HG02798 (cell line): ENCODE measurements around the gene MLH1.
A peak's percentile ranks its signal among the peaks of the same experiment; 100 is the strongest.
"Not testable (repeated sequence)": the region's sequence is repeated elsewhere in the genome, so short reads cannot be mapped to it uniquely, and the experiment has no call there.

Source experiments
- ATAC-seq: cut with Tn5 transposase; IDR thresholded peaks from one replicate; pipeline ENCODE4 v1.9.1; 2021; ENCODE audit warnings: mild to moderate bottlenecking; ENCODE audit not compliant: unreplicated experiment, poor library complexity

Gene MLH1

DNA sequence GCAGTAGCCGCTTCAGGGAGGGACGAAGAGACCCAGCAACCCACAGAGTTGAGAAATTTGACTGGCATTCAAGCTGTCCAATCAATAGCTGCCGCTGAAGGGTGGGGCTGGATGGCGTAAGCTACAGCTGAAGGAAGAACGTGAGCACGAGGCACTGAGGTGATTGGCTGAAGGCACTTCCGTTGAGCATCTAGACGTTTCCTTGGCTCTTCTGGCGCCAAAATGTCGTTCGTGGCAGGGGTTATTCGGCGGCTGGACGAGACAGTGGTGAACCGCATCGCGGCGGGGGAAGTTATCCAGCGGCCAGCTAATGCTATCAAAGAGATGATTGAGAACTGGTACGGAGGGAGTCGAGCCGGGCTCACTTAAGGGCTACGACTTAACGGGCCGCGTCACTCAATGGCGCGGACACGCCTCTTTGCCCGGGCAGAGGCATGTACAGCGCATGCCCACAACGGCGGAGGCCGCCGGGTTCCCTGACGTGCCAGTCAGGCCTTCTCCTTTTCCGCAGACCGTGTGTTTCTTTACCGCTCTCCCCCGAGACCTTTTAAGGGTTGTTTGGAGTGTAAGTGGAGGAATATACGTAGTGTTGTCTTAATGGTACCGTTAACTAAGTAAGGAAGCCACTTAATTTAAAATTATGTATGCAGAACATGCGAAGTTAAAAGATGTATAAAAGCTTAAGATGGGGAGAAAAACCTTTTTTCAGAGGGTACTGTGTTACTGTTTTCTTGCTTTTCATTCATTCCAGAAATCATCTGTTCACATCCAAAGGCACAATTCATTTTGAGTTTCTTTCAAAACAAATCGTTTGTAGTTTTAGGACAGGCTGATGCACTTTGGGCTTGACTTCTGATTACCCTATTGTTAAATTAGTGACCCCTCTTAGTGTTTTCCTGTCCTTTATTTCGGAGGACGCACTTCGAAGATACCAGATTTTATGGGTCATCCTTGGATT, at the start of gene MLH1:
Gene MLH1, plus strand, starts transcription at position 193 of the 958 bp plus-strand sequence. Its CDS starts 30 bp downstream, at position 223.
- ATAC-seq: peak; percentile 92

DNA sequence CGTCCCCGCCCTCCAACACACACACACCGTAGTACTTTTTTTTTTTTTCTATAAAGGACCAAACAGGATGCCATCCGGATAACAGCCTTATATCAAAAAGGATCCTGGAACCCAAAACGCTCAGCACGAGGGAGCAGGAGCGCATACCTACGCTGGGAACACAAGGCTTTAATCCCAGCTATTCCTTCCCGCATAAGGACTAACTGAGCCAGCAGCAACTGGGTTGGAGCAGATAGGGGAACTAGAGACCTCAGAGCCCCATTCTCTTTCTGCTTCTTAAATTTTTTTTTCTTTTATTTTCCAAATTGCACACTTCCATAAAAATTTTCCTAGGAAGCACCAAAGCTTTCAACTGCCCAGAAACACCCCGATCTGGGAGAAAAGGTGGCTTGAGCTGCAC, 49.7 kb upstream of the MLH1 start:
- ATAC-seq: no peak

DNA sequence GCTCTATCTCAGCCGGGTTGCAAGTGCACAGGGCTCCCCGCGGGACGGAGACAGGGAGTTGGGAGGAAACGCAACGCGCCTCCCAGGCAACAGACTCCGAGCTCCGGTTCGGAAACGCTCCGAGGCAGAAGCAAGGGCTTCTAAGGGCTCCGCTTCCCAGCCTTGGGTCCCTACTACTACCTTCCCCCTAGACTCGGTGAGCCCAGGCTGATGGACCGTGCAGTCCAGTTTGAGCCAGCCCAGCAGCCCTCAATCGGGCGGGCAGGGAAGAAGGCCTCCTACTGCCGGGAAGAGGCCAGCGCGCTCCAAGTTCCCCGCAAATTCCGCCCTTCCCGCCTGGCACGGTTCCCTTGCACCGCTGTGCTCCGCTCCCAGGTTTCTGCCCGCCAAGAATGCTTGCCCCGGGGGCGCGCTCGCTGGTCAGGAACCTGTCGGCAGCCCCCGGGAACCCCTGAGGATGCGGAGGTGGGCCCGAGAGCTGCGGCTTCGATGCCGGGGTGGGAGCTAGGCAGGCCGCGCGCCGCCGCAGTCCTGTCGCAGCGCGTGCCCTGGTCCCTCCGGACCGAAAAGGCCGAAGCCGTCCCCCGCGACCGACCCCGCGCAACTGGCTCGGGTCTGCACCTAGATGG, 49.2 kb upstream of the MLH1 start:
- peak; percentile 57 for ATAC-seq

DNA sequence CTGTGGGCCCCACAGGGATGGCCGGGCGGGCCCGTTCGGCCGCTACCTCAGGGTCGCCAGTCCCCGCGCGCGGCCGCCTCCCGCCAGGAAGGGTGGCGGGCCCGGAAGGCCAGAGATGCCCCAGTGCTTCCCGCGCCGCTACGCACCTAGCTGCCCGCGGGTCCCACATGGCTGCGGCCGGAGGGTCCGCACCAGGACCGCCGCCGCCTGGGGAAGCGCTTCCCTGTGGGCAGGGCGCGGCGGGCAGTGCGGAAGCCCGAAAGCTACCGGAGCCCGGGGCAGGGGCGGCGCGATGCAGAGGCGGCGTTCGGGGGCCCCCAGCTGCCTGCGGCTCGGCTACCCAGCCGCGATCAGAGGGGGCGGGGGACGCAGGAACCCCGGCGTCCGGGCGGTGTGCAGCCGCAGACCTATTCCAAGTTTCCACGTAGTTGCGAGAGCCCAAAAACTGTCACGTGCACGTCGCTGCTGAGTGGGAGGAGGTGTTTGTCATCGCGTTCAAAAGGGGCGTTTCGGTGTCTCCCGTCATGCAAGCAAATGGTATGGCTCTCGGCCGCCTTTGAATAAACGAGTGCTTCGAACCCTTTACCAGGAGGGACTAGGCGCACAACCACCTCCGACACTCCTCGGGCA, 48.6 kb upstream of the MLH1 start, which contains the start of gene TRANK1:
Gene TRANK1, minus strand, starts transcription at position 414 of the 630 bp plus-strand sequence. Its CDS starts 245 bp downstream, at position 169.
- peak; percentile 68 for ATAC-seq

DNA sequence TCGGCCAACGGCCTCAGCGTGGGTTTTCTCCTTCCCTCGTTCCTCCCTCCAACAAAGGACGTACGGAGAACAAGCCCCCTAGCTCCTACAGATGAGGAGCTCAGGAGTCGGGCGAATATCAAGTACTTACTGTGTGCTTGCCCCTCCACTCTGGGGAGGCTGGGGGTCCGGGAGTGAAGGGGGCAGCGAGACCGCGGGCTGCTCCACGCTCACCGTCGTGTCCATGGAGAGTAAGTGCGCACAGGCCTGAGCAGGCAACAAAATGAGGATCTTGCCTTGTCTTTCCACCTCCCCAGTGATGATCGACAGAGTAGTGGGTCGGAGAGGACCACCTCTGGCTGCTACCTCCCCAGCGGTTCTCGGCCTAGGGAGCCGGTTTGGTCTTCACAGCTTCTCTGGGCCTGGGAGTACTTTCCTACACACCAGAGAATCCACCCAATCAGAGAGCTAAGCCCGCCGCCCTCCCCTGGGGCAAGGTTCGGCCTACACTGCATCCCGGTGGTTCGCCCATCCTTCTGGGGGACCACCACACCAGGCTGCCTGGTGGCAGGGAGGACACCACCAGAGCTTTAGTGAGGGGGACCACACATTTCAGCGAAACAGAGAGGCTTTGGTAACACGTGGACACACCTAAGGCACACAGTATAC, 47.9 kb upstream of the MLH1 start:
- no peak for ATAC-seq

DNA sequence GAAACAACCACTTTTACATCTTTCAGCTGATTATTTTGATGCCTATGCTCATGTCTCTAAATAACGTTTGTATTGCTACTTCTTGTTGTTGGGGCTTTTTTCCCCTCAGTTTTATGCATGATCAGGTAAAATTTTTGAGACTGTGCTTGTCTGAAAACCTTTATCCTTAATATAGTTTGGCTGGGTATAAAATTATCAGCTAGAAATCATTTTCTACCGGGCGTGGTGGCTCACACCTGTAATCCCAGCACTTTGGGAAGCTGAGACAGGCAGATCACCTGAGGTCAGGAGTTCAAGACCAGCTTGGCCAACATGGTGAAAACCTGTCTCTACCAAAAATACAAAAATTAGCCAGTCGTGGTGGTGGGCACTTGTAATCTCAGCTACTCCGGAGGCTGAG, 45.5 kb upstream of the MLH1 start:
- not testable (repeated sequence) for ATAC-seq

DNA sequence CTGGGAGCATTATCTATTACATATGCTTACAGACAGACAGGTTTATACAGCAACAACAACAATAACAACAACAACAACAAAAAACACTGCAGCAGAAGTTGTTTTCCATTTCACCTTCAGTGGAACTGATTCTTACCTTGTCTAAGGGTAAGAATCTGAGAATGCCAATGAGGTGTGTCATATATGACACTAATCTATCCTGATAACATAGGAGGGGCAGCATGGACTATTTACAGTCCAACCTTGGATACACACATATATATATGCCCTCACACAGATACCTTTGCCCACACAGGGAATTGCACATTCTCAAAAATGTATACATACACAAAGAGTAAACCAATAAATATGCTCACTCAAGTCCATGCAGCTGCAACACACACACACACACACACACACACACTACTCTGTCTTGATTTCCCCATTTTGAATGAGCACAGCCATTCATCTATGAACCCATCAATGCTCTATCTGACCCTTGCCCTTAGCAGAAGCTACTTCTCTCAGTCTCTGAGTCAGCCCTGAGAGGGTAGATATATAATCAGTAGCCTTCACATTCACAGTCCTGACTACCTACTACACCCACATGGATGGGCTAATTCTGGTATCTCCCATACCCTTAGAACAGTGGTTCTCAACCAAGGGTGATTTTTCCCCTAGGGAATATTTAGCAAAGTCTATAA, 38.7 kb upstream of the MLH1 start:
- ATAC-seq: no peak

DNA sequence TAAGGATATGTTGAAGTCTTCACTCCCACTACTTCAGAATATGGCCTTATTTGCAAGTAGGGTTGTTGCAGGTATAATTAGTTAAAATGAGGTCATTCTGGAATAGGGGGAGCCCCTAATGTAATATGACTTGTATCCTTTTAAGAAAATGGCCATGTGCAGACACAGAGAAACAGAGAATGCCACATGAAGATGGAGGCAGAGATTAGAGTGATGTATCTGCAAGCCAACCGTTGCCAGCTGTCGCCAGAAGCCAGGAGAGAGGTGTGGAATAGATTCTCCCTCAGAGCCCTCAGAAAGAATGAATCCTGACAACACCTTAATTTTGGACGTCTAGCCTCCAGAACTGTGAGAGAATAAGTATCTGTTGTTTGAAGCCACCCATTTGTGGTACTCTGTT, 37.2 kb upstream of the MLH1 start:
- ATAC-seq: no peak

DNA sequence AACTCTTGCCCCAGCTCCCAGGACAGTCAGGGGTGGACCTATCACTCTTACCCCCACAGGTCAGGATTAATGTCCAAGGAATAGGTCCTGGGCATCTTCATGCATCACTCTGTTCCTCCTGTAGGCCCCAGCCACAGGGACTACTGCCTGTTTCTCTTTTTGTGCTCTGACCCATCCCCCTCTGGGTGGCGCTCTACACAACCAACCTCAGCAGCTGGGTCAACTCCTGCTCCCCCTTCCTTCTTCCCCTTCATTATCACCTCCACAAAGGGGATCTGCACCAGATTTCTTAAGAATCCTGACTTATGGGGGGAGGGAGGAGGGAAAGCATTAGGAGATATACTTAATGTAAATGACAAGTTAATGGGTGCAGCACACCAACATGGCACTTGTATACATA, 36.3 kb upstream of the MLH1 start:
- ATAC-seq: no peak

DNA sequence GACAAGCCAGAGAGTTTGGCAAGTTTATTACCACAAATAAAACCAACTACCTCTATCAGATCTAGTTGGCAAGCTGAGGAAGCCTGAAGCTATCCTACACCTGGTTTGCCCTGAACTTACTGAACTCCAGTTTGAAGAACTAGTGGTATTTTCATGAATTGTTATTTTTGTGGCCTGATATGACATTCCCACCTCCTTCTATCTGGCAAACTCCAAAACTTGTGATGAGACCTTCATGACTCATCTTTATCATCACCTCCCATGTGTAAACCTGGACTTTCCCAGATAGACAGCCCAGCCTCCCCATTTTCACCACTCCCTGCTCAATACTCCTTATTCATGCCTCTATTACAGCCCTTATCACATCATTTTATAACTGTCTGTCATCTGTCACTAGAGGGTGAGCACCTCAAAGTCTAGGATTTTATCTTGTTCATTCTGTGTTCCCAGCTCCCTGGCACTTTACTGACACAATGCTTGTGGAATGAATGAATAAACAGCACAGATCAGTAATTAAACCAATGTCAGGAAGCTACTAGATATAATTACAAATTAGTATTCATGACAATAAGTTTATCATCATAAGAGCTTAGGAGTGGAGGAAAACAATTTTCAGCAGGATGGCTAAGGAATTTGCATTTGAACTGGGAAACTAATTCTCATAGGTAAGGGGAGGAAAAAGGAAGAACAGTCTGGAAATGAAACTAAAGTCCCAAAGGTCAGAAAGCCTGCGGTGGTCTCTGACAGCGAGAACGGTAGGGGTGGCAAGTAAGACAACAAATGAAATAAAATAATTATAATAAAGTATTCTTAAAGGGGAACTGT, 35.2 kb upstream of the MLH1 start:
- ATAC-seq: no peak

DNA sequence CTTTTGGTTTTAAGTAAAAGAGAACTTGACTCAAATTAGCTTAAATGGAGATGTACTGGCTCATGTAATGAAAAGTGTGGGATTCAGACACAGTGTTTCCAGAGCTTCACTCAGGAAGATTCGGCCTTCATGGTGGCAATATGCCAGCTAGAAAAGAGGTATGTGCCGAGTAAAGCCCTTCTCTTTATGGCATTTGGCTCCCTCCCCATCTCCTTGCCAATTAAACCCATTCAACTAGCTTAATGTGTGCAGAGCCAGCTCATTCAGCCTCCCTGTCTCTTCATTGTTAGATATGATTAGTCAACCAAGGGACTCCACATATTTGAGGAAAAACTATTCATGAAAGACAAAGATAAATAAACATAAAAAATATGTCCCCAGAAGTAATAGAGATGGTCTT, 33.5 kb upstream of the MLH1 start:
- no peak for ATAC-seq

DNA sequence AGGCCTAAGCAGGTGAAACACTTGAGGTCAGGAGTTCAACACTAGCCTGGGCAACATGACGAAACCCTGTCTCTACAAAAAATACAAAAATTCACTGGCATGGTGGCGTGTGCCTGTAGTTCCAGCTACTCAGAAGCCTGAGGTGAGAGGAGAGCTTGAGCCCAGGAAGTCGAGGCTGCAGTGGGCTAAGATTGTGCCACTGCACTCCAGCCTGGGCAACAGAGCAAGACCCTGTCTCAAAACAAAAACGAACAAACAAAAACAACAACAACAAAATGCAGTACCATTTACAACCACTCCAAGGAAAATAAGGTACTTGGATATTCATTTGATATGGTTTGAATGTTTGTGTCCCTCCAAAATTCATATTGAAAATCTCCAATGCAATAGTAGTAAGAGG, 32.8 kb upstream of the MLH1 start:
- no peak for ATAC-seq

DNA sequence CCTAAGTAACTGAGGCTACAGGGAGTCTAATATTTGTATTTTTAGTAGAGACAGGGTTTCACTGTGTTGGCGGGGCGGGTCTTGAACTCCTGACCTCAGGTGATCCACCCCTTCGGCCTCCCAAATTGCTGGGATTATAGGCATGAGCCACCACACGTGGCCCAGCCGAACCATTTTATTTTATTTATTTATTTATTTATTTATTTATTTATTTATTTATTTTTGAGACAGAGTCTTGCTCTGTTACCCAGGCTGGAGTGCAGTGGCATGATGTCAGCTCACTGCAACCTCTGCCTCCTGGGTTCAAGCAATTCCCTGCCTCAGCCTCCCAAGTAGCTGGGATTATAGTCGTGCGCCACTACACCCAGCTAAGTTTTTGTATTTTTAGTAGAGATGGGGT, 30.3 kb upstream of the MLH1 start:
- ATAC-seq: not testable (repeated sequence)

DNA sequence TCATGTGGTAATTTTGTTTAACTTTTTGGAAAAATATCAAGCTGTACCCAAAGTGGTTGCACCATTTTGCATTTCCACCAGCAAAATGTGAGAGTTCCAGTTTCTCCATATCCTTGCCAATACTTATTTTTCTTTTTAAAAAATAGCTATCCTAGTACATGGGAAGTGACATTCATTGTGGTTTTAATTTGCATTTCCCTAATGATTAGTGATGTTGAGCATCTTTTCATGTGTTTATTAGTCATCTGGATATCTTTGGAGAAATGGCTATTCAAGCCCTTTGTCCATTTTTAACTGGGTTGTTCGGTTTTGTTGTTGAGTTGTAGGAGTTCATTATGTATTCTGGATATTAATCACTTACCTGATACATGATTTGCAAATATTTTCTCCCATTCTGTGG, 29.0 kb upstream of the MLH1 start:
- ATAC-seq: no peak

DNA sequence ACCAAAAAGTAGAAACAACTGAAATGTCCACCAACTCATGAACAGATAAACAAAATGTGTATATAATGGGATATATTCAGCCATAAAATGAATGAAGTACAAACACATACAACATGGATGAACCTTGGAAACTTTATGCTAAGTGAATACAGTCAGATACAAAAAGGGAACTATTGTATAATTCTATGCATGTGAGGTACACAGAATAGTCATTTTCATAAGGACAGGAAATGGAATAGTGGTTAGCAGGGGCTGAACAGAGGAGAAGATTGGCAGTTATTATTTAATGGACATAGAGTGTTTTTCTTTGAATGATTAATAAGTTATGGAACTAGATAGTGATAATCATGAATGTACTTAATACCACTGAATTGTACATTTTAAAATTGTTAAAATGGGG, 28.5 kb upstream of the MLH1 start:
- no peak for ATAC-seq

DNA sequence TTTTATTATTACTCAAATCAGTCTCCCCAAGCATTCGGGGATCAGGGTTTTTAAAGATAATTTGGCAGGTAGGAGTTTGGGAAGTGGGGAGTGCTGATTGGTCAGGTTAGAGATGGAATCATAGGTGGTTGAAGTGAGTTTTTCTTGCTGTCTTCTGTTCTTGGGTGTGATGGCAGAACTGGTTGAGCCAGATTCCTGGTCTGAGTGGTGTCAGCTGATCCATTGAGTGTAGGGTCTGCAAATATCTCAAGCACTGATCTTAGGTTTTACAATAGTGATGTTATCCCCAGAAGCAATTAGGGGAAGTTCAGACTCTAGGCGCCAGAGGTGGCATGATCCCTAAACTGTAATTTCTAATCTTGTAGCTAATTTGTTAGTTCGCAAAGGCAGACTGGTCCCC, 27.9 kb upstream of the MLH1 start:
- no peak for ATAC-seq

DNA sequence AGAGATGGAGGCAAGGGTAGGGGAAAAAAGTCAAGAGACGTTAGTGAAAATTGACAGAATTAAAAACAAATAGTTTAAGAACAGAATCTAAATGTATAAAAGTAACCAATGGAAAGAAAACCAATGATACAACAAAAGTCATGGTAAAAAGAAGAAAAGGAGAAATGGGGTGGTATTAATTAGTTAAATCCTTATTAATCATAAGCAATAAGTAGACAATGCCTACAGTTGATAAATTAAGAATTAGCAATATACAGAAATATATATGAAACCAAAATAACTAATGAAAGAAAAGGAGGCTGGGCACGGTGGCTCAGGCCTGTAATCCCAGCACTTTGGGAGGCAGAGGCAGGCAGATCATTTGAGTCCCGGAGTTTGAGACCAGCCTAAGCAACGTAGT, 24.2 kb upstream of the MLH1 start:
- ATAC-seq: no peak

DNA sequence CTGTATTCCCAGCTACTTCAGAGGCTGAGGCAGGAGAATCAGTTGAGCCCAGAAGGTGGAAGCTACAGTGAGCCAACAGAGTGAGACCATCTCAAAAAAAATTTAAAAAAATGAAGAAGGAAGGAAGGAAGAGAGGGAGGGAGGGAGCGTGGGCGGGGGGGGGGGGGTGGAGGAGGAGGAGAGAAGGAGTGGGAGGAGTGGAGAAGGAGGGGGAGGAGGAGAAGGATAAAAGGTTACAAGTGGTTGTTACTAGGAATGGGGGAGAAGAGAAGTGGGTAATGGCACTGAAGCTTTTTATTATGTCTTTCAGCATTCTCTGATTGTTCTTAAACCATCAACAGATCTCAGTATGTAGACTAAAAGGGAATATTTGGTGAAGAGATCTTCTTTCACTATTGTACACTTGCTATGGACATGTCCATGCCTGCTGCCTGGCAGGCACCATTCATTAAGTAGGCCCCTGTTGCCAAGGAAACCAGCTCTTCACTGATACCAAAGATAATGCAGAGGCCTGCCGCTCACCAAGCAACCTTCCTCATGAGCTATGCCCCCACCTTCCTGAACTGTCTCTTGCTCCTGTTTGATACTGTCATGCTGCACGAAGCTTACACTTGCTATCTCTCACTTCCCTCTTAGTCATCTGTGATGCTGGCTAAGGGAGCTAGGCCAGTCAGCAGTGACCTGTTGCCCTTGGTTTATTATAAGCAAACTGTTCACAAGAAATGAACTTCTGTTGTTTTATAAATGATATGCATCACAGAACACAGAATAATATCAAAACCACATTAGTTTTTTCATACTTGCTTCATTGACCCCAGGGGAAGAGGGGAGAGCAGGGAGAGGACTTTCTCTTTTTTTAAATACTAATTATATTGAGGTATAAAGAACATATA, 23.5 kb upstream of the MLH1 start:
- peak; percentile 98 for ATAC-seq
